GM13977 (cell line): ENCODE measurements around the gene STH.

ENCODE experiments used
- DNase-seq: peaks from one replicate; pipeline ENCODE4 v3.0.0; 2012; ENCODE audit warnings: low spot score
- in situ Hi-C: fragments of 300-500 bp; cut with MboI; formaldehyde crosslinking; loops from one replicate; pipeline ENCODE4 v1.12.0; 2022; ENCODE audit warnings: low sequenced_read_pairs, low pct_unique_long_range_greater_than_20kb, mixed read lengths, inconsistent platforms; ENCODE audit not compliant: unreplicated experiment
- TF ChIP-seq, protein P1 (sequence below): IDR thresholded peaks from 2 replicates; pipeline ENCODE4 v1.5.1; 2012; ENCODE audit warnings: mild to moderate bottlenecking, control low read depth; ENCODE audit not compliant: insufficient read depth; ENCODE audit errors: extremely low read depth, missing control alignments

STH gene

DNA sequence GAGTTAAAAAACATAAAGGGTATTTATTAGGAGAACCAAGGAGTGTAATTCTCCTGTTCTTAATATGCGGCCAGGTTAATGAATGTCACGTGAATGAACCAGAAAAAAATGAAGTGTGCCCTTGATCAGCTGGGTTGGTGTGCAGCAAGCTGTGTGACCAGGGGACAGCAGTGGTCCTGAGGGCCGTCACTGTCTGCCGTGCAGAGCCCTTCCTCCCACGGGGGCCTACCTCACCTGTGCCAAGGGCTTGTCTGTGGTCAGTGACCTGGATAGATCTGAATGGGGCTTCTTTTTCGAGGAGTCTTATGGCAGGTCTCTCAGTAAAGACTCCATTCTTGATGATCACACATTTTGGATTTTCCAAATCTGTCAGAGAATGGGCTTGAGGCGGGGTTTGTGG lies 17.7 kb upstream of the STH start:
- in situ Hi-C loops = no loop called here
- DNase-seq = no peak
- TF ChIP-seq, protein P1, sequence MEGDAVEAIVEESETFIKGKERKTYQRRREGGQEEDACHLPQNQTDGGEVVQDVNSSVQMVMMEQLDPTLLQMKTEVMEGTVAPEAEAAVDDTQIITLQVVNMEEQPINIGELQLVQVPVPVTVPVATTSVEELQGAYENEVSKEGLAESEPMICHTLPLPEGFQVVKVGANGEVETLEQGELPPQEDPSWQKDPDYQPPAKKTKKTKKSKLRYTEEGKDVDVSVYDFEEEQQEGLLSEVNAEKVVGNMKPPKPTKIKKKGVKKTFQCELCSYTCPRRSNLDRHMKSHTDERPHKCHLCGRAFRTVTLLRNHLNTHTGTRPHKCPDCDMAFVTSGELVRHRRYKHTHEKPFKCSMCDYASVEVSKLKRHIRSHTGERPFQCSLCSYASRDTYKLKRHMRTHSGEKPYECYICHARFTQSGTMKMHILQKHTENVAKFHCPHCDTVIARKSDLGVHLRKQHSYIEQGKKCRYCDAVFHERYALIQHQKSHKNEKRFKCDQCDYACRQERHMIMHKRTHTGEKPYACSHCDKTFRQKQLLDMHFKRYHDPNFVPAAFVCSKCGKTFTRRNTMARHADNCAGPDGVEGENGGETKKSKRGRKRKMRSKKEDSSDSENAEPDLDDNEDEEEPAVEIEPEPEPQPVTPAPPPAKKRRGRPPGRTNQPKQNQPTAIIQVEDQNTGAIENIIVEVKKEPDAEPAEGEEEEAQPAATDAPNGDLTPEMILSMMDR = no peak

DNA sequence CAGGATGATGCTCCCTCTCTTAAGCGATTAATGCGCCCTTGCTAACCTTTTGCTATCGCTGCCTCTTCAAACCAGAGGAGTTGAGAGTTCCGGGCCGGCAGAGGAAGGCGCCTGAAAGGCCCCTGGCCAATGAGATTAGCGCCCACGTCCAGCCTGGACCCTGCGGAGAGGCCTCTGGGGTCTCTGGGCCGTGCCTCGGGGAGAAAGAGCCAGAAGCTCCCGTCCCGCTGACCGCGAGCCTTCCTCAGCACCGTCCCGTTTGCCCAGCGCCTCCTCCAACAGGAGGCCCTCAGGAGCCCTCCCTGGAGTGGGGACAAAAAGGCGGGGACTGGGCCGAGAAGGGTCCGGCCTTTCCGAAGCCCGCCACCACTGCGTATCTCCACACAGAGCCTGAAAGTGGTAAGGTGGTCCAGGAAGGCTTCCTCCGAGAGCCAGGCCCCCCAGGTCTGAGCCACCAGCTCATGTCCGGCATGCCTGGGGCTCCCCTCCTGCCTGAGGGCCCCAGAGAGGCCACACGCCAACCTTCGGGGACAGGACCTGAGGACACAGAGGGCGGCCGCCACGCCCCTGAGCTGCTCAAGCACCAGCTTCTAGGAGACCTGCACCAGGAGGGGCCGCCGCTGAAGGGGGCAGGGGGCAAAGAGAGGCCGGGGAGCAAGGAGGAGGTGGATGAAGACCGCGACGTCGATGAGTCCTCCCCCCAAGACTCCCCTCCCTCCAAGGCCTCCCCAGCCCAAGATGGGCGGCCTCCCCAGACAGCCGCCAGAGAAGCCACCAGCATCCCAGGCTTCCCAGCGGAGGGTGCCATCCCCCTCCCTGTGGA lies 16.0 kb upstream of the STH start:
- DNase-seq = no peak
- in situ Hi-C loops = no loop called here
- TF ChIP-seq, protein P1 = no peak

DNA sequence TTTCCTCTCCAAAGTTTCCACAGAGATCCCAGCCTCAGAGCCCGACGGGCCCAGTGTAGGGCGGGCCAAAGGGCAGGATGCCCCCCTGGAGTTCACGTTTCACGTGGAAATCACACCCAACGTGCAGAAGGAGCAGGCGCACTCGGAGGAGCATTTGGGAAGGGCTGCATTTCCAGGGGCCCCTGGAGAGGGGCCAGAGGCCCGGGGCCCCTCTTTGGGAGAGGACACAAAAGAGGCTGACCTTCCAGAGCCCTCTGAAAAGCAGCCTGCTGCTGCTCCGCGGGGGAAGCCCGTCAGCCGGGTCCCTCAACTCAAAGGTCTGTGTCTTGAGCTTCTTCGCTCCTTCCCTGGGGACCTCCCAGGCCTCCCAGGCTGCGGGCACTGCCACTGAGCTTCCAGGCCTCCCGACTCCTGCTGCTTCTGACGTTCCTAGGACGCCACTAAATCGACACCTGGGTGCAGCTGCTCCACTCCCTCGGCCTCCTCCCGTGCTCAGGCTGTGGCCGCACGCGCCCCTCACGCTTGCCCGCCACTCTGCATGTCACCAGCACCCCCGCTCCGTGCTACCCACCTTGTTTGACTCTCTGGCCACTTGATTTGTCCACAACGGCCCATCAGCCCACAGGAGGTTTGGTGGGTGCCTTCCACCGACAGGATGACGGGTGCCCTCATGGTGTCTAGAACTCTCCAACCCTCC lies 15.3 kb upstream of the STH start:
- TF ChIP-seq, protein P1 = no peak
- in situ Hi-C loops = no loop called here
- DNase-seq = no peak

DNA sequence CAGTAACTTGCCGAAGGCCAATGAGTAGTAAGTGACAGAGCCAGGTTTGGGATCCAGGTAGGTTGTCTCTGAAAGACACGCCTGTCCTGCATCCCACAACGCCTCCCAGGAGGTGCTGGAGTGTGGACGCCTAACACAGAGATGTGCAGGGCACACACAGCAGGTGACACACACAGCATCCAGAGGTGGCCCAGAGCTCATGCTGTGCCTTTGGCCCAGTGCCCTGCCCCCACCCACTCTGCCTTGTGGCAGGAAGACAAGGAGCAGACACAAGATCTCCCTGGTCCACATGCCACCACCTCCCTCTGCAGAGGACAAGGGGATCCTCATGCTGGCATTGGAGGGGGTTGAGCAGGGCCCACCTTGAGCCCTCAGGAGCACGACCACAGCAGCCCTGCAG lies 14.7 kb upstream of the STH start:
- in situ Hi-C loops = no loop called here
- no peak for DNase-seq
- TF ChIP-seq, protein P1 = no peak

DNA sequence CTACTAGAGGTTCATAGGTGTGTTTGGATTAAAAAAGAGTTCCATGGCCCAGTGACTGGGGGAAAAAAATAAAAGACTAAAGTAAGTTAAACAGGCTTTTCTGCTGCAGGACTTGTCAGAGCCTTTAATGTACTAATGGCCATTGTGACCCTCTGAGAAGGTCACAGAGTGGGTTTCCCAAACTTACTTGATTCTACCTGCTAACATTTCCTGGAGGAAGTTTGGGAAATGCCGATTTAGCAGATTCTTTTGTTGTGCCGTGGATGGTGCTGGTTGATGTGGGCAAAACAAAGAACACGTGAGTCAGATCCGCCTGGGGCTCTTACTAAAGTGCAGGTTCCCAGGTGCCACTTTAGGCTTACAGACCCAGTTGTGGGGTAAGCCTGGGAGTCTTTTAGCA lies 13.6 kb upstream of the STH start:
- in situ Hi-C loops = no loop called here
- no peak for DNase-seq
- TF ChIP-seq, protein P1 = no peak

DNA sequence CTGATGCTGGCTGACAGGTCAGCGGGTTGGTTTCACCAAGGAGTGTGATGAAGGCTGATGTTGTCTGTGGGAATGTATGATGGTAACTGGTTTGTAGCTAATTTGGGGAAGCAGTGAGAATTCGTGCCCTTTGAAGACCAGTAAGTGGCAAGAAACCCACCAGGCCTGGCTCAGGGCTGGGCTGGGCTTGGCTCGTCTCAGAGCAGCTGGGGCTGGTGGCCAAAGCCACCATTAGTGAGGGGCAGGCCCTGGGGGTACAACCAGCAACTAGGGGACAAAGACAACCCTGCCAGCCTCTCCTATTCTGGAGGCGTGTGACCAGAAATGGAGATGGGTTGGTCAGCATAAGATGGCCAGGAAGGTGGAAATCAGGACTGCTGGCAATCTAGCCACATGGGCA lies 13.0 kb upstream of the STH start:
- TF ChIP-seq, protein P1 = no peak
- in situ Hi-C loops = no loop called here
- no peak for DNase-seq
